ENCODE data around the gene ARHGAP8.

The ARHGAP8 gene

GRCh38 chr22:44859641-44860040 is 107.3 kb downstream of the ARHGAP8 start:
- Histone ChIP-seq H3K79me1 (replicated peaks; ENCODE audit: low read length, poor library complexity, severe bottlenecking) (no peaks in the 10 kb centered on the region), H3K14ac (ENCODE audit: low read length in 2 of 2) (no peak overlapping the region), H3K4ac (ENCODE audit: low read depth in 1 of 2, low read length in 2 of 2) (no peak overlapping the region), H3K27me3 (ENCODE audit: control insufficient read depth in 1 of 2, insufficient read depth in 1 of 2, low read length in 2 of 2) (peaks cover 0 to 6% of the 10 kb centered on the region in 2 experiments), H3K9ac (ENCODE audit: low read length) (no peak overlapping the region), H3K4me3 (ENCODE audit: insufficient read depth in 1 of 2, low read depth in 1 of 2, low read length in 2 of 2) (no peak overlapping the region), H2AFZ (ENCODE audit: low read depth, low read length) (no peak overlapping the region), H3K36me3 (ENCODE audit: control insufficient read depth in 1 of 2, insufficient read depth in 2 of 2, low read depth in 1 of 2, low read length in 2 of 2) (no peaks in the 10 kb centered on the region), H2BK15ac (ENCODE audit: low read depth, poor library complexity, severe bottlenecking) (no peak overlapping the region), H2BK5ac (ENCODE audit: low read depth, low read length, poor library complexity, severe bottlenecking) (no peak overlapping the region), H3K4me2 (ENCODE audit: low read length, poor library complexity, severe bottlenecking) (no peak overlapping the region), H3K27ac (ENCODE audit: low read length, poor library complexity, severe bottlenecking) (no peak overlapping the region), H2AK5ac (ENCODE audit: low read length, severe bottlenecking) (no peak overlapping the region), H3K9me3 (ENCODE audit: control insufficient read depth, low read length) (no peaks in the 10 kb centered on the region), H3K18ac (ENCODE audit: low read depth in 1 of 2, low read length in 2 of 2) (no peak overlapping the region), H3K4me1 (ENCODE audit: control insufficient read depth, insufficient read depth, low read depth, low read length) (no peaks in the 10 kb centered on the region), H3K23ac (ENCODE audit: low read length in 2 of 2) (no peak overlapping the region), H4K91ac (ENCODE audit: low read length) (no peak overlapping the region), H2BK12ac (ENCODE audit: low read length in 2 of 2) (no peak overlapping the region), H2BK120ac (ENCODE audit: low read depth, low read length) (no peak overlapping the region), H4K8ac (ENCODE audit: low read length) (no peak overlapping the region)
- DNase-seq, result no peak
- 89% methylated on average over 13 of the region's 13 CpGs for WGBS

GRCh38 chr22:44860311-44860710 is 107.9 kb downstream of the ARHGAP8 start:
- no peaks in the 10 kb centered on the region for H3K36me3 ChIP-seq (ENCODE audit: control insufficient read depth in 1 of 2, insufficient read depth in 2 of 2, low read depth in 1 of 2, low read length in 2 of 2)
- H4K91ac ChIP-seq (ENCODE audit: low read length), result no peak overlapping the region
- no peaks in the 10 kb centered on the region for H3K9me3 ChIP-seq (ENCODE audit: control insufficient read depth, low read length)
- no peak overlapping the region for H2BK5ac ChIP-seq (ENCODE audit: low read depth, low read length, poor library complexity, severe bottlenecking)
- H2BK15ac ChIP-seq (ENCODE audit: low read depth, poor library complexity, severe bottlenecking), result no peak overlapping the region
- H4K8ac ChIP-seq (ENCODE audit: low read length), result no peak overlapping the region
- H3K23ac ChIP-seq (ENCODE audit: low read length in 2 of 2), result no peak overlapping the region
- H3K9ac ChIP-seq (ENCODE audit: low read length), result no peak overlapping the region
- H2AFZ ChIP-seq (ENCODE audit: low read depth, low read length), result no peak overlapping the region
- H3K4me1 ChIP-seq (ENCODE audit: control insufficient read depth, insufficient read depth, low read depth, low read length), result no peaks in the 10 kb centered on the region
- H3K4me2 ChIP-seq (ENCODE audit: low read length, poor library complexity, severe bottlenecking), result no peak overlapping the region
- H3K4ac ChIP-seq (ENCODE audit: low read depth in 1 of 2, low read length in 2 of 2), result no peak overlapping the region
- no peak overlapping the region for H3K18ac ChIP-seq (ENCODE audit: low read depth in 1 of 2, low read length in 2 of 2)
- no peak overlapping the region for H3K27ac ChIP-seq (ENCODE audit: low read length, poor library complexity, severe bottlenecking)
- H3K4me3 ChIP-seq (ENCODE audit: insufficient read depth in 1 of 2, low read depth in 1 of 2, low read length in 2 of 2), result no peak overlapping the region
- H3K27me3 ChIP-seq (ENCODE audit: control insufficient read depth in 1 of 2, insufficient read depth in 1 of 2, low read length in 2 of 2), result peaks cover 0 to 6% of the 10 kb centered on the region in 2 experiments
- DNase-seq, result no peak
- WGBS, result 74% methylated on average over 6 of the region's 6 CpGs
- no peak overlapping the region for H2AK5ac ChIP-seq (ENCODE audit: low read length, severe bottlenecking)
- H2BK12ac ChIP-seq (ENCODE audit: low read length in 2 of 2), result no peak overlapping the region
- no peak overlapping the region for H2BK120ac ChIP-seq (ENCODE audit: low read depth, low read length)
- H3K14ac ChIP-seq (ENCODE audit: low read length in 2 of 2), result no peak overlapping the region
- no peaks in the 10 kb centered on the region for H3K79me1 ChIP-seq (replicated peaks; ENCODE audit: low read length, poor library complexity, severe bottlenecking)

GRCh38 chr22:44861245-44861644 is 108.9 kb downstream of the ARHGAP8 start:
- H3K14ac ChIP-seq (ENCODE audit: low read length in 2 of 2), result no peak overlapping the region
- no peak overlapping the region for H2BK12ac ChIP-seq (ENCODE audit: low read length in 2 of 2)
- no peak overlapping the region for H3K23ac ChIP-seq (ENCODE audit: low read length in 2 of 2)
- H4K8ac ChIP-seq (ENCODE audit: low read length), result no peak overlapping the region
- H3K36me3 ChIP-seq (ENCODE audit: control insufficient read depth in 1 of 2, insufficient read depth in 2 of 2, low read depth in 1 of 2, low read length in 2 of 2), result no peaks in the 10 kb centered on the region
- peaks cover 0 to 6% of the 10 kb centered on the region in 2 experiments for H3K27me3 ChIP-seq (ENCODE audit: control insufficient read depth in 1 of 2, insufficient read depth in 1 of 2, low read length in 2 of 2)
- no peak overlapping the region for H3K4ac ChIP-seq (ENCODE audit: low read depth in 1 of 2, low read length in 2 of 2)
- no peak overlapping the region for H2BK15ac ChIP-seq (ENCODE audit: low read depth, poor library complexity, severe bottlenecking)
- no peak overlapping the region for H3K4me3 ChIP-seq (ENCODE audit: insufficient read depth in 1 of 2, low read depth in 1 of 2, low read length in 2 of 2)
- no peak for DNase-seq
- H3K9me3 ChIP-seq (ENCODE audit: control insufficient read depth, low read length), result no peaks in the 10 kb centered on the region
- H3K79me1 ChIP-seq (replicated peaks; ENCODE audit: low read length, poor library complexity, severe bottlenecking), result no peaks in the 10 kb centered on the region
- no peak overlapping the region for H2BK120ac ChIP-seq (ENCODE audit: low read depth, low read length)
- WGBS, result 82% methylated on average over 7 of the region's 7 CpGs
- H2AK5ac ChIP-seq (ENCODE audit: low read length, severe bottlenecking), result no peak overlapping the region
- H3K18ac ChIP-seq (ENCODE audit: low read depth in 1 of 2, low read length in 2 of 2), result no peak overlapping the region
- H4K91ac ChIP-seq (ENCODE audit: low read length), result no peak overlapping the region
- H2AFZ ChIP-seq (ENCODE audit: low read depth, low read length), result no peak overlapping the region
- H3K9ac ChIP-seq (ENCODE audit: low read length), result no peak overlapping the region
- no peak overlapping the region for H3K27ac ChIP-seq (ENCODE audit: low read length, poor library complexity, severe bottlenecking)
- H2BK5ac ChIP-seq (ENCODE audit: low read depth, low read length, poor library complexity, severe bottlenecking), result no peak overlapping the region
- no peak overlapping the region for H3K4me2 ChIP-seq (ENCODE audit: low read length, poor library complexity, severe bottlenecking)
- H3K4me1 ChIP-seq (ENCODE audit: control insufficient read depth, insufficient read depth, low read depth, low read length), result no peaks in the 10 kb centered on the region

GRCh38 chr22:44862281-44862680 is 109.9 kb downstream of the ARHGAP8 start:
- no peak overlapping the region for H3K23ac ChIP-seq (ENCODE audit: low read length in 2 of 2)
- H3K36me3 ChIP-seq (ENCODE audit: control insufficient read depth in 1 of 2, insufficient read depth in 2 of 2, low read depth in 1 of 2, low read length in 2 of 2), result no peaks in the 10 kb centered on the region
- no peak overlapping the region for H3K4me3 ChIP-seq (ENCODE audit: insufficient read depth in 1 of 2, low read depth in 1 of 2, low read length in 2 of 2)
- H4K91ac ChIP-seq (ENCODE audit: low read length), result no peak overlapping the region
- H3K4ac ChIP-seq (ENCODE audit: low read depth in 1 of 2, low read length in 2 of 2), result no peak overlapping the region
- peaks cover 0 to 6% of the 10 kb centered on the region in 2 experiments for H3K27me3 ChIP-seq (ENCODE audit: control insufficient read depth in 1 of 2, insufficient read depth in 1 of 2, low read length in 2 of 2)
- no peak overlapping the region for H3K18ac ChIP-seq (ENCODE audit: low read depth in 1 of 2, low read length in 2 of 2)
- WGBS, result 76% methylated on average over 11 of the region's 11 CpGs
- no peak overlapping the region for H2AK5ac ChIP-seq (ENCODE audit: low read length, severe bottlenecking)
- H2BK120ac ChIP-seq (ENCODE audit: low read depth, low read length), result no peak overlapping the region
- H2BK12ac ChIP-seq (ENCODE audit: low read length in 2 of 2), result no peak overlapping the region
- H3K9ac ChIP-seq (ENCODE audit: low read length), result no peak overlapping the region
- no peak overlapping the region for H3K27ac ChIP-seq (ENCODE audit: low read length, poor library complexity, severe bottlenecking)
- DNase-seq, result no peak
- H2BK5ac ChIP-seq (ENCODE audit: low read depth, low read length, poor library complexity, severe bottlenecking), result no peak overlapping the region
- H3K79me1 ChIP-seq (replicated peaks; ENCODE audit: low read length, poor library complexity, severe bottlenecking), result no peaks in the 10 kb centered on the region
- no peaks in the 10 kb centered on the region for H3K4me1 ChIP-seq (ENCODE audit: control insufficient read depth, insufficient read depth, low read depth, low read length)
- H3K14ac ChIP-seq (ENCODE audit: low read length in 2 of 2), result no peak overlapping the region
- no peak overlapping the region for H4K8ac ChIP-seq (ENCODE audit: low read length)
- no peak overlapping the region for H2BK15ac ChIP-seq (ENCODE audit: low read depth, poor library complexity, severe bottlenecking)
- H3K9me3 ChIP-seq (ENCODE audit: control insufficient read depth, low read length), result no peaks in the 10 kb centered on the region
- H2AFZ ChIP-seq (ENCODE audit: low read depth, low read length), result no peak overlapping the region
- no peak overlapping the region for H3K4me2 ChIP-seq (ENCODE audit: low read length, poor library complexity, severe bottlenecking)

Data from mesenchymal stem cell (in vitro differentiated cells and primary cell).